Liver (tissue), 3 donors: ENCODE data around the gene ARFGAP3.

ENCODE experiments used
- CTCF ChIP-seq: fragments of 150-350 bp; IDR thresholded peaks from 2 replicates; pipeline ENCODE4 v1.5.1; 2017; ENCODE audit warnings: improper control_type of control experiment, low read depth, low read length; ENCODE audit not compliant: missing input control
- HNF4G ChIP-seq: IDR thresholded peaks from 2 replicates; pipeline ENCODE4 v1.6.1; 2016; ENCODE audit warnings: antibody characterized with exemption
- RAD21 ChIP-seq, 2 donors: IDR thresholded peaks; 2 replicates each; pipeline ENCODE4 v1.6.1; 2016; ENCODE audit warnings: antibody characterized with exemption in 2 of 2, mild to moderate bottlenecking in 2 of 2
- RXRA ChIP-seq, 2 donors: IDR thresholded peaks; 2 replicates each; pipeline ENCODE4 v1.6.1; 2017 to 2018; ENCODE audit warnings: antibody characterized with exemption in 2 of 2, mild to moderate bottlenecking in 1 of 2
- donor health status: healthy.
- donor health status: healthy.

GRCh38 chr22:42799061-42799460 is 58.0 kb downstream of the ARFGAP3 start:
- TF ChIP-seq CTCF, result no peak
- no peak for TF ChIP-seq RXRA (IDR thresholded peaks at IDR 0.05)
- TF ChIP-seq HNF4G, result no peak
- no peak for TF ChIP-seq RAD21 (IDR thresholded peaks at IDR 0.05)
